M059J (cell line): Measurements from ENCODE around the gene SMAD7. TPM values are rescaled to one million over a fixed set of nuclear protein-coding genes. Genes with fewer than 3 reads are reported as not detected.

ENCODE experiments used
- DNase-seq: peaks from one replicate; pipeline ENCODE4 v3.0.0-alpha.2; 2012; ENCODE audit warnings: low read depth
- total RNA-seq: library from RNA; depleted of rRNA; stranded (reverse); fragments of >200 nt; shearing (Covaris generic); gene quantifications from 2 replicates; pipeline ENCODE4 v1.2.3, GENCODE V29; 2014; rRNA removed

Gene SMAD7
- total RNA-seq, result 12.6 and 19.3 TPM in 2 replicates

- peak; percentile 59 for DNase-seq
These were observed at the start of gene SMAD7 for GRCh38 chr18:48950536-48951447. Gene SMAD7 (minus strand): TSS chr18:48950965. CDS start chr18:48950424, 541 bp downstream.

- no peak for DNase-seq
These were observed 48.8 kb upstream of the SMAD7 start for GRCh38 chr18:48999569-48999968.

- DNase-seq, result peak; percentile 99
These were observed 47.4 kb upstream of the SMAD7 start for GRCh38 chr18:48997985-48998831.

- DNase-seq, result no peak
These were observed 46.9 kb upstream of the SMAD7 start for GRCh38 chr18:48997681-48997984.

- peak; percentile 99 for DNase-seq
These were observed 46.2 kb upstream of the SMAD7 start for GRCh38 chr18:48996901-48997463.

- DNase-seq, result no peak
These were observed 45.3 kb upstream of the SMAD7 start for GRCh38 chr18:48996041-48996440.

- DNase-seq, result no peak
These were observed 44.4 kb upstream of the SMAD7 start for GRCh38 chr18:48994926-48995835.

GRCh38 chr18:48994044-48994651 is 43.4 kb upstream of the SMAD7 start:
- DNase-seq, result peak; percentile 95

- DNase-seq, result peak; percentile 74
These were observed 42.8 kb upstream of the SMAD7 start for GRCh38 chr18:48993586-48993985.

- DNase-seq, result no peak
These were observed 42.2 kb upstream of the SMAD7 start for GRCh38 chr18:48992791-48993555.

GRCh38 chr18:48992133-48992532 is 41.4 kb upstream of the SMAD7 start:
- DNase-seq, result no peak

GRCh38 chr18:48991676-48992075 is 40.9 kb upstream of the SMAD7 start:
- peak; percentile 50 for DNase-seq

GRCh38 chr18:48991319-48991660 is 40.5 kb upstream of the SMAD7 start:
- DNase-seq, result no peak

- DNase-seq, result peak; percentile 90
These were observed 39.9 kb upstream of the SMAD7 start for GRCh38 chr18:48990481-48991318.

- no peak for DNase-seq
These were observed 38.8 kb upstream of the SMAD7 start for GRCh38 chr18:48989304-48990303.

GRCh38 chr18:48988508-48989303 is 37.9 kb upstream of the SMAD7 start:
- DNase-seq, result no peak

GRCh38 chr18:48987821-48988220 is 37.1 kb upstream of the SMAD7 start:
- no peak for DNase-seq
